Tibial artery (tissue), 4 donors: ENCODE measurements around the gene LAMA2.

Experiments
- DNase-seq, 2 donors: peaks; one replicate each; pipeline ENCODE4 v3.0.0-alpha.2; 2019
- H3K27ac ChIP-seq, 2 donors: fragments of 200-600 bp; sonication (generic) in 1 of 2; 1 replicate in 1 of 2; 2 replicates in 1 of 2; pipeline ENCODE4 v1.5.1; 2018 to 2019; ENCODE audit warnings: mild to moderate bottlenecking in 1 of 2
- H3K27me3 ChIP-seq, 2 donors: fragments of 200-600 bp; sonication (generic) in 1 of 2; one replicate each; pipeline versions ENCODE4 v1.5.1 to v1.6.0; 2016 to 2019
- H3K36me3 ChIP-seq, 3 donors: fragments of 200-600 bp; sonication (generic) in 2 of 3; one replicate each; pipeline ENCODE4 v1.5.1; 2016 to 2019; ENCODE audit warnings: mild to moderate bottlenecking in 2 of 3
- H3K4me1 ChIP-seq, 4 donors: fragments of 200-600 bp; sonication (generic) in 2 of 4; 1 replicate in 3 of 4; 2 replicates in 1 of 4; pipeline ENCODE4 v1.5.1; 2016 to 2019
- H3K4me3 ChIP-seq, 2 donors: fragments of 200-600 bp; sonication (generic) in 1 of 2; 1 replicate in 1 of 2; 2 replicates in 1 of 2; pipeline ENCODE4 v1.5.1; 2018 to 2019; ENCODE audit warnings: mild to moderate bottlenecking in 2 of 2
- H3K9me3 ChIP-seq, 3 donors: fragments of 200-600 bp; sonication (generic) in 1 of 3; one replicate each; pipeline ENCODE4 v1.5.1; 2016 to 2019
- CTCF ChIP-seq, 2 experiments: fragments of 200-600 bp in 1 of 2; fragments of 450-650 bp in 1 of 2; IDR thresholded peaks; one replicate each; pipeline ENCODE4 v1.5.1; 2017 to 2019; ENCODE audit warnings: antibody characterized with exemption in 2 of 2, mild to moderate bottlenecking in 1 of 2, moderate library complexity in 1 of 2
- intact Hi-C: fragments of 100-400 bp; cut with DNase I; formaldehyde crosslinking; loops from one replicate; pipeline ENCODE4 v1.15.0; 2023; ENCODE audit warnings: low total_unique reads

The LAMA2 gene

GRCh38 chr6:129356129-129356528 is 473.2 kb downstream of the LAMA2 start:
- Histone ChIP-seq H3K27ac (no peak overlapping the region), H3K4me1 (no peaks in the 10 kb centered on the region), H3K4me3 (no peak overlapping the region), H3K9me3 (no peaks in the 10 kb centered on the region), H3K27me3 (no peaks in the 10 kb centered on the region), H3K36me3 (no peaks in the 10 kb centered on the region)
- intact Hi-C loops, result no loop called here
- TF ChIP-seq CTCF (IDR thresholded peaks at IDR 0.05), result no peak
- DNase-seq, result no peak

GRCh38 chr6:129359811-129360681 is 477.1 kb downstream of the LAMA2 start:
- no peaks in the 10 kb centered on the region for H3K27me3 ChIP-seq
- intact Hi-C loops, result no loop called here
- DNase-seq, result no peak
- H3K27ac ChIP-seq, result no peak overlapping the region
- no peaks in the 10 kb centered on the region for H3K9me3 ChIP-seq
- no peak for TF ChIP-seq CTCF (IDR thresholded peaks at IDR 0.05)
- H3K36me3 ChIP-seq, result no peaks in the 10 kb centered on the region
- no peak overlapping the region for H3K4me3 ChIP-seq
- no peaks in the 10 kb centered on the region for H3K4me1 ChIP-seq

GRCh38 chr6:129360682-129360955 is 477.7 kb downstream of the LAMA2 start:
- no peak for DNase-seq
- H3K9me3 ChIP-seq, result no peaks in the 10 kb centered on the region
- no peak for TF ChIP-seq CTCF (IDR thresholded peaks at IDR 0.05)
- intact Hi-C loops, result no loop called here
- H3K36me3 ChIP-seq, result no peaks in the 10 kb centered on the region
- no peak overlapping the region for H3K4me3 ChIP-seq
- no peak overlapping the region for H3K27ac ChIP-seq
- H3K27me3 ChIP-seq, result no peaks in the 10 kb centered on the region
- no peaks in the 10 kb centered on the region for H3K4me1 ChIP-seq

- DNase-seq, result no peak
- intact Hi-C loops, result no loop called here
- Histone ChIP-seq H3K27me3 (no peaks in the 10 kb centered on the region), H3K4me3 (no peak overlapping the region), H3K36me3 (no peaks in the 10 kb centered on the region), H3K9me3 (no peaks in the 10 kb centered on the region), H3K27ac (no peak overlapping the region), H3K4me1 (no peaks in the 10 kb centered on the region)
- TF ChIP-seq CTCF (IDR thresholded peaks at IDR 0.05), result no peak
These were observed 481.1 kb downstream of the LAMA2 start for GRCh38 chr6:129364037-129364436.

- Histone ChIP-seq H3K27me3 (no peaks in the 10 kb centered on the region), H3K4me3 (no peak overlapping the region), H3K9me3 (no peaks in the 10 kb centered on the region), H3K4me1 (peaks cover 0 to 3% (median 2%) of the 10 kb centered on the region in 4 donors), H3K36me3 (no peaks in the 10 kb centered on the region), H3K27ac (no peak overlapping the region)
- no peak for TF ChIP-seq CTCF (IDR thresholded peaks at IDR 0.05)
- intact Hi-C loops, result no loop called here
- DNase-seq, result no peak
These were observed 481.8 kb downstream of the LAMA2 start for GRCh38 chr6:129364767-129365166.
